ENCODE results near the gene ELP5. TPM values are rescaled to one million over a fixed set of nuclear protein-coding genes. Genes with fewer than 3 reads are reported as not detected.

ELP5 gene
- total RNA-seq, 4 donors from 2014 or later: 14.9 to 21.8 (median 16.6) TPM

DNA sequence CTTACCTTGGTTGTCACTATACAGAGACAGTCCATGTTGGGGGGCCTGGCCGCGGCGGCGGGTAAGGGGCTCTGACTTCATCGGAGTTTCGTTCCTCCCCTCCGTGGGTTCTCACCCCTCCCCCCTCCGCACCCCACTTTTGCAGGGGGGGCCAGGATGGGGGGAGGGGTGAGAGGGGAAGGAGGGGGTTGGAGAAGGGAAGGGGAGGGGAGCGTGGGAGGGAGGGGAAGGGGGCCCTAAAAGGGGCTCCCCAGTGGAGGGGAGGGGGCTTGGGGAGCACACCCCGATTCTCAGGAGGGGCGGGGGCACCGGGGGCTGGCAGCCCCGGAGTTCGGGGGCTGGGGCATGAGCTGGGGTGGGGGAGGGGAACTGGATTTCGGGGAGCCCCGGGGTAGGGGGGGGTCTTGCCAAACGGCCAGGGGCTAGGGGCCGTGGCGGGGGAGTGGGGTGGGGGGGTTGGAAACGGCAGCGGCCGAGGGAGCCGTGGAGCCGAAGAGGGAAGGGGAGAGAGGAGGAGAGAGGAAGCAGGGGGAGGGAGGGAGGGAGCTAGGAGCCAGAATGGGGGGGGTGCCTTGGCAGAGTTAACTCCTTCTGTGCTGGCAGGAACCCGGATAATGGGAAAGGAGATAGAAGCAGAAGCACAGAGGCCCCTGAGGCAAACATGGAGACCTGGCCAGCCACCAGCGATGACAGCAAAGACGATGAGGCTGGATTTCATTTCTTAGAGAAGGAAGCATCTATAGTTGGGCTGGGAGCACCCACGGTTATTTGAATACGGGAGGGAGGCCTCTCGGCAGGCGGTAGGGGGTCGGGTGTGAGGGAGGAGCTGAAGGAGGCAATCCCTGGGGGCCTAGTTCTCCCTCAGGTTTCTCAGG is 34.7 kb upstream of the ELP5 start:
- WGBS, 2 donors: 2 to 4% methylated on average over 12 to 15 of the region's 32 CpGs

DNA sequence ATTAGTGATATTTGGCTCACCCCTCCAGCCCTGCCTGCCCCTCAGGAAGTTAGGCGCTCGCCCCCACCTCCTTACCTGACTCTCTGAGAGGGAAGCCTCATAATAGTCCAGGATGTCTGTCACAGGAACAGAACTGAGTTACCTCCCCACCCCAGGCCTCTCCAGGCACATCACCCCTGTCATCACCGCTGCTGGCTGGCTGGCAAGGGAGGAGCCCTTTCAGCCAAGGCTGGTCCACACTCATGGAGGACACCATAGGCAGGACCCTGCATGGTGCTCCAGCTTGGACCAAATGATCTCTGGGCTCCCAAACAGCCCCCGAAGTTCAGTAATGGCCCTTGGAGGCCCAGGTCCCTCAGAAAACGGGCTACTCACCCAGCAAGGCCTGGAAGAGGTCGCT is 33.8 kb upstream of the ELP5 start:
- Histone ChIP-seq H3K4me1 (peaks cover 65 to 97% (median 65%) of the 10 kb centered on the region in 3 donors), H3K9me3 (no peaks in the 10 kb centered on the region), H3K36me3 (peaks cover 7 to 22% (median 7%) of the 10 kb centered on the region in 3 donors), H3K27me3 (no peaks in the 10 kb centered on the region), H3K27ac (peak overlapping the region; percentile 32 to 100 (median 98)), H3K4me3 (peak overlapping the region in 3 of 4 donors; percentile 42 to 73 (median 52))
- no peak for DNase-seq
- TF ChIP-seq, protein P1, sequence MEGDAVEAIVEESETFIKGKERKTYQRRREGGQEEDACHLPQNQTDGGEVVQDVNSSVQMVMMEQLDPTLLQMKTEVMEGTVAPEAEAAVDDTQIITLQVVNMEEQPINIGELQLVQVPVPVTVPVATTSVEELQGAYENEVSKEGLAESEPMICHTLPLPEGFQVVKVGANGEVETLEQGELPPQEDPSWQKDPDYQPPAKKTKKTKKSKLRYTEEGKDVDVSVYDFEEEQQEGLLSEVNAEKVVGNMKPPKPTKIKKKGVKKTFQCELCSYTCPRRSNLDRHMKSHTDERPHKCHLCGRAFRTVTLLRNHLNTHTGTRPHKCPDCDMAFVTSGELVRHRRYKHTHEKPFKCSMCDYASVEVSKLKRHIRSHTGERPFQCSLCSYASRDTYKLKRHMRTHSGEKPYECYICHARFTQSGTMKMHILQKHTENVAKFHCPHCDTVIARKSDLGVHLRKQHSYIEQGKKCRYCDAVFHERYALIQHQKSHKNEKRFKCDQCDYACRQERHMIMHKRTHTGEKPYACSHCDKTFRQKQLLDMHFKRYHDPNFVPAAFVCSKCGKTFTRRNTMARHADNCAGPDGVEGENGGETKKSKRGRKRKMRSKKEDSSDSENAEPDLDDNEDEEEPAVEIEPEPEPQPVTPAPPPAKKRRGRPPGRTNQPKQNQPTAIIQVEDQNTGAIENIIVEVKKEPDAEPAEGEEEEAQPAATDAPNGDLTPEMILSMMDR (IDR thresholded peaks at IDR 0.05): no peak
- no peak for TF ChIP-seq POLR2A (IDR thresholded peaks at IDR 0.05)
- 43 to 65% methylated on average over 1 to 5 of the region's 6 CpGs for WGBS, 2 donors
- intact Hi-C loops (cut with DNase I): no loop called here

More for the DNA sequence above, 34.7 kb upstream of the ELP5 start:
- H3K27me3 ChIP-seq: no peaks in the 10 kb centered on the region
- peak overlapping the region; percentile 32 to 100 (median 98) for H3K27ac ChIP-seq
- H3K9me3 ChIP-seq: no peaks in the 10 kb centered on the region
- H3K4me3 ChIP-seq: peak overlapping the region; percentile 20 to 73 (median 47)
- TF ChIP-seq, protein P1 (IDR thresholded peaks at IDR 0.05): no peak
- TF ChIP-seq POLR2A (IDR thresholded peaks at IDR 0.05): no peak
- H3K4me1 ChIP-seq: peaks cover 59 to 89% (median 61%) of the 10 kb centered on the region in 3 donors
- peaks cover 0 to 14% (median 0%) of the 10 kb centered on the region in 3 donors for H3K36me3 ChIP-seq
- intact Hi-C loops (cut with DNase I): no loop called here
- no peak for DNase-seq

DNA sequence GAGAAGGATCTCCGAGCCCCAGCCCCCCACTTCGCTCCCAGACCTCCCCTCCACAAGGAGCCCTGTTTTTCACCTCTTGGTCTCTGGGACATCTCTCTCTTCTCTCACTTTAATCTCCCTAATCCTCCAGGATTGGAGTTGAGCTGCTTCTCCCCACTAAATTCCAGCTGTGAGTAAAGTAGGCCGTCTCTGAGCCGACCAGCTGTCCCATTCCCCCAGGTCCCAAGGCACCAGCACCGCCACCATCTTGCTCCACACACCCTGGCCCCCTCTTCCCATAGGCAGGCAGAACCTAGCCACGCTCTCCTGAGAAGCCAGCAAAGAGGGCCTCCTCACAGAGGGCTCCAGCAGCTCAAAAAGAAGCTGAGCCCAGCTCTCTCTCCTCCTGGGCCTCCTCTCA is 33.3 kb upstream of the ELP5 start:
- Histone ChIP-seq H3K4me3 (no peak overlapping the region), H3K4me1 (peaks cover 66 to 97% (median 70%) of the 10 kb centered on the region in 3 donors), H3K27ac (peak overlapping the region; percentile 95 to 100 (median 98)), H3K36me3 (peaks cover 13 to 28% (median 13%) of the 10 kb centered on the region in 3 donors), H3K9me3 (no peaks in the 10 kb centered on the region), H3K27me3 (no peaks in the 10 kb centered on the region)
- WGBS, 2 donors: 71 to 83% methylated on average over 4 to 6 of the region's 6 CpGs
- no peak for DNase-seq
- intact Hi-C loops (cut with DNase I): no loop called here
- no peak for TF ChIP-seq POLR2A (IDR thresholded peaks at IDR 0.05)
- TF ChIP-seq, protein P1 (IDR thresholded peaks at IDR 0.05): no peak

DNA sequence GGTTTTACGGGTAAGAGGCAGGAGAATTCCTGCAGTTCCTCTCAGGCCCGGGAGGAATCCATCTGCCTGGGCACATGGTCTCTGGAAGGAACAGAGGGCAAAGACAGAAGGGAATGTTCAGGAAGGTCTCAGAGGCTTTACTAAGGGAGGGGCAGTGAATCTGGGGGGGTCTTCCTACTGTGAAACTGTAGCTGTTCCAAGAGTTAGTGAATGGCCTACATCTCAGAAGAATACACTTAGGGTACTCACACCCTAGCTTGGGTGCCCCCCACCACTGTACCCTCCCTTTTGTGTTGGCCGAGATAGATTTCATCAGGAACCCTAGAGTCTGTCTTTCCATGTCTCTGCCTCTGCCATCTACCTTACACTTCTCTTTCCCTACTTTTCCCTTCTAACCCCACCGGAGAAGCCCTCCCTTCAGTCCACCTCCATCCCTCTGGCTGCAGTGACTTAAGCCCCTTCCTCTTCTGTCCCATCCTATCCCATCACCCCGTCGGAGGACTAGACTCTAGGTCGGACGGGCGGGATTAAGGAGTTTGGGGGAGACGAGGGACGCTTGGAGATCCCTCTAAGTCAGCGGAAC is 32.7 kb upstream of the ELP5 start:
- intact Hi-C loops (cut with DNase I): no loop called here
- Histone ChIP-seq H3K4me1 (peaks cover 70 to 97% (median 71%) of the 10 kb centered on the region in 3 donors), H3K9me3 (no peaks in the 10 kb centered on the region), H3K4me3 (peak overlapping the region; percentile 61 to 99 (median 94)), H3K36me3 (peaks cover 18 to 34% (median 19%) of the 10 kb centered on the region in 3 donors), H3K27ac (peak overlapping the region; percentile 95 to 100 (median 98)), H3K27me3 (no peaks in the 10 kb centered on the region)
- DNase-seq: no peak
- TF ChIP-seq, protein P1 (IDR thresholded peaks at IDR 0.05): no peak
- TF ChIP-seq POLR2A (IDR thresholded peaks at IDR 0.05): no peak
- WGBS, 2 donors: 38 to 49% methylated on average over 3 to 4 of the region's 12 CpGs

Measured in esophagus squamous epithelium (tissue), 5 donors.